K562 (cell line): ENCODE data around the gene DIP2C. TPM values are rescaled to one million over a fixed set of nuclear protein-coding genes. Genes with fewer than 3 reads are reported as not detected.

ENCODE experiments used
- ATAC-seq: fragments of 200-7000 bp; cut with Tn5 transposase; 3 replicates; pipeline ENCODE4 v1.9.1; 2020; ENCODE audit warnings: moderate library complexity
- BruUV-seq: library from RNA; stranded (reverse); fragments of 400-500 nt; replicated peaks from 2 replicates; lab custom pipeline; 2021; lab: Mats Ljungman, UMichigan
- CTCF ChIA-PET: fragments of 300-600 bp; formaldehyde crosslinking; extraction: SDS; loops from one replicate; lab custom pipeline; 2021; ENCODE audit warnings: low intra/inter-chr PET ratio; lab: Yijun Ruan, JAX
- POLR2A ChIA-PET: fragments of 300-600, 350-650 bp; sonication (Branson Sonifier 250); formaldehyde crosslinking; extraction: SDS; loops from one replicate; lab custom pipeline; 2021; ENCODE audit warnings: antibody characterized with exemption, inconsistent platforms; lab: Yijun Ruan, JAX
- DNase-seq, 4 experiments: peaks; one replicate each; pipeline versions ENCODE4 v3.0.0 to v3.0.0-alpha.2; 2011 to 2018; ENCODE audit warnings: low spot score in 3 of 4, mixed read lengths in 3 of 4; ENCODE audit errors: extremely low read depth in 1 of 4
- FAIRE-seq: peaks from 2 replicates; lab custom pipeline; 2011; peaks lifted over from hg19 to GRCh38; lab: Jason Lieb, UNC
- H2AFZ ChIP-seq: 2 replicates; pipeline ENCODE4 v1.6.0; 2011; ENCODE audit warnings: low read depth, low read length, control low read depth, inconsistent platforms
- H3K27ac ChIP-seq: fragments of 200-600 bp; 3 replicates; pipeline ENCODE4 v1.8.0; 2011; ENCODE audit warnings: low read depth, mild to moderate bottlenecking, control low read depth, inconsistent platforms, low read length, moderate library complexity, mixed read lengths; ENCODE audit errors: extremely low read depth
- H3K27me3 ChIP-seq, 2 experiments: fragments of 300-600 bp in 1 of 2; 2 replicates in 1 of 2; 3 replicates in 1 of 2; pipeline versions ENCODE4 v1.6.0 to v1.8.0; 2011; ENCODE audit warnings: inconsistent platforms in 2 of 2, low read length in 2 of 2, mild to moderate bottlenecking in 1 of 2, mixed read lengths in 1 of 2, moderate library complexity in 1 of 2; ENCODE audit not compliant: control insufficient read depth in 2 of 2, insufficient read depth in 2 of 2
- H3K36me3 ChIP-seq: fragments of 300-600 bp; 3 replicates; pipeline ENCODE4 v1.8.0; 2011; ENCODE audit warnings: mild to moderate bottlenecking, low read length, inconsistent platforms; ENCODE audit not compliant: control insufficient read depth, insufficient read depth
- H3K4me1 ChIP-seq, 2 experiments: fragments of 200-600 bp in 1 of 2; replicated peaks in 1 of 2; 2 replicates in 1 of 2; 3 replicates in 1 of 2; pipeline versions ENCODE4 v1.5.1 to v1.8.0; 2011; ENCODE audit warnings: inconsistent platforms in 2 of 2, low read length in 2 of 2, mild to moderate bottlenecking in 1 of 2, mixed read lengths in 1 of 2, moderate library complexity in 1 of 2; ENCODE audit not compliant: control insufficient read depth in 2 of 2, insufficient read depth in 2 of 2
- H3K4me2 ChIP-seq: 2 replicates; pipeline ENCODE4 v1.6.1; 2011; ENCODE audit warnings: low read length, control low read depth, inconsistent platforms, mixed read lengths; ENCODE audit not compliant: insufficient read depth
- H3K4me3 ChIP-seq: fragments of 200-600 bp; sonication (generic), shearing (Covaris generic); 2 replicates; pipeline ENCODE4 v1.5.1; 2016; ENCODE audit warnings: control low read depth, inconsistent platforms
- H3K79me2 ChIP-seq: fragments of 200-600 bp; 3 replicates; pipeline ENCODE4 v1.8.0; 2011; ENCODE audit warnings: low read length, inconsistent platforms; ENCODE audit not compliant: control insufficient read depth, insufficient read depth
- H3K9ac ChIP-seq, 2 experiments: 2 replicates each; pipeline versions ENCODE4 v1.6.0 to v1.6.1; 2011; ENCODE audit warnings: low read depth in 2 of 2, low read length in 2 of 2, control low read depth in 1 of 2, inconsistent platforms in 1 of 2, mild to moderate bottlenecking in 1 of 2, mixed read lengths in 1 of 2; ENCODE audit not compliant: insufficient read depth in 1 of 2
- H3K9me1 ChIP-seq: one replicate; pipeline ENCODE4 v1.6.0; 2011; ENCODE audit warnings: inconsistent platforms, mild to moderate bottlenecking, low read length, moderate library complexity; ENCODE audit not compliant: control insufficient read depth, insufficient read depth
- H3K9me3 ChIP-seq: replicated peaks from 2 replicates; pipeline ENCODE4 v1.5.1; 2011; ENCODE audit warnings: low read depth, low read length, inconsistent platforms; ENCODE audit not compliant: control insufficient read depth, insufficient read depth
- H4K20me1 ChIP-seq: replicated peaks from 2 replicates; pipeline ENCODE4 v1.6.1; 2011; ENCODE audit warnings: low read length, inconsistent platforms, mixed read lengths; ENCODE audit not compliant: control insufficient read depth, insufficient read depth
- ARNT ChIP-seq, 2 experiments: fragments of 450-650 bp; IDR thresholded peaks; 2 replicates each; pipeline ENCODE4 v1.6.1; 2016; ENCODE audit warnings: mild to moderate bottlenecking in 1 of 2
- BCOR ChIP-seq: fragments of 450-650 bp; IDR thresholded peaks from 2 replicates; pipeline ENCODE4 v1.6.1; 2016
- CHCHD3 ChIP-seq: fragments of 250-450 bp; sonication (Bioruptor Pico); IDR thresholded peaks from 2 replicates; pipeline ENCODE4 v2.1.2; 2022; ENCODE audit warnings: mild to moderate bottlenecking
- HDAC6 ChIP-seq: IDR thresholded peaks from 2 replicates; pipeline ENCODE4 v1.6.1; 2012; ENCODE audit warnings: low read depth, mild to moderate bottlenecking, control low read depth, inconsistent platforms, low read length, moderate library complexity
- KDM4B ChIP-seq, 2 experiments: fragments of 450-650 bp in 1 of 2; sonication (generic) in 1 of 2; IDR thresholded peaks; 2 replicates each; pipeline ENCODE4 v1.6.1; 2016 to 2017; ENCODE audit warnings: borderline replicate concordance in 2 of 2, antibody characterized with exemption in 1 of 2, low read depth in 1 of 2, mild to moderate bottlenecking in 1 of 2
- MBD2 ChIP-seq: sonication (generic); IDR thresholded peaks from 2 replicates; pipeline ENCODE4 v1.6.1; 2016; ENCODE audit warnings: low read depth, borderline replicate concordance
- MEF2D ChIP-seq: conservative IDR thresholded peaks from 2 replicates; pipeline ENCODE4 v1.6.1; 2016; ENCODE audit warnings: low read depth, missing genetic modification characterization, missing compliant biosample characterization
- MTA2 ChIP-seq: fragments of 450-650 bp; IDR thresholded peaks from 2 replicates; pipeline ENCODE4 v1.6.1; 2016; ENCODE audit warnings: low read depth
- PCBP2 ChIP-seq: fragments of 200-400 bp; formaldehyde crosslinking; IDR thresholded peaks from 2 replicates; pipeline ENCODE4 v1.6.1; 2018; ENCODE audit warnings: low read length, low read depth, mild to moderate bottlenecking, moderate library complexity; ENCODE audit not compliant: poor library complexity, severe bottlenecking
- RBFOX2 ChIP-seq: fragments of 200-400 bp; formaldehyde crosslinking; IDR thresholded peaks from 2 replicates; pipeline ENCODE4 v1.6.1; 2017; ENCODE audit warnings: low read depth, mild to moderate bottlenecking, low read length, moderate library complexity
- TRIM24 ChIP-seq, 2 experiments: fragments of 450-650 bp; IDR thresholded peaks; 2 replicates each; pipeline ENCODE4 v1.6.1; 2016
- WGBS: fragments of 100-300 bp; shearing (Covaris generic); methylation state at CpG from one replicate; pipeline ENCODE4 v1.1.6; 2016; ENCODE audit warnings: low coverage, mixed read lengths; ENCODE audit not compliant: insufficient coverage; ENCODE audit errors: missing lambda C conversion rate; 5-methylcytosine and 5-hydroxymethylcytosine counted together
- in situ Hi-C: fragments of 300-500 bp; cut with MboI; formaldehyde crosslinking; loops from 4 replicates; pipeline ENCODE4 v1.15.0; 2018; ENCODE audit warnings: inconsistent platforms, mixed read lengths
- intact Hi-C: fragments of 100-400 bp; cut with micrococcal nuclease; formaldehyde crosslinking; loops from 2 replicates; pipeline ENCODE4 v1.14.2; 2022
- polyA plus RNA-seq, 8 experiments: library from polyadenylated mRNA; depleted of rRNA in 4 of 8; stranded (reverse) in 5 of 8; unstranded in 3 of 8; fragments of >200 nt; fragmentation: Nextera tagmentation in 2 of 8; fragmentation: Illumina TruSeq in 1 of 8; extraction: Ambion mirVana in 2 of 8; extraction: Trizol in 1 of 8; gene quantifications; 2 replicates each; pipeline versions ENCODE4 v1.2.1 to v1.2.3, GENCODE V29; 2011 to 2014; ENCODE audit warnings: inconsistent platforms in 1 of 8, missing spikeins in 1 of 8
- total RNA-seq, 7 experiments: library from RNA; depleted of rRNA in 6 of 7; stranded (reverse); fragments of >200 nt in 6 of 7; fragmentation: Illumina TruSeq in 2 of 7; extraction: Trizol in 2 of 7; gene quantifications; 2 replicates each; pipeline versions ENCODE4 v1.2.1 to v1.2.3, GENCODE V29; 2011 to 2021; ENCODE audit warnings: low replicate concordance in 1 of 7
- TF ChIP-seq, protein P1 (sequence below): fragments of 250-450 bp; sonication (Bioruptor Pico); IDR thresholded peaks from 2 replicates; pipeline ENCODE4 v1.8.0; 2022; ENCODE audit warnings: inconsistent platforms
- TF ChIP-seq, protein P2 (sequence below): sonication (generic); formaldehyde crosslinking; IDR thresholded peaks from 2 replicates; pipeline ENCODE4 v1.8.0; 2022; ENCODE audit warnings: mild to moderate bottlenecking, missing genetic modification reagents

The DIP2C gene
- total and polyA plus RNA-seq, 9 of the 15 experiments (the other 6 are each of a cell fraction or from before 2014, with no cell fraction given) = 0.01 TPM; not detected in 8

DNA sequence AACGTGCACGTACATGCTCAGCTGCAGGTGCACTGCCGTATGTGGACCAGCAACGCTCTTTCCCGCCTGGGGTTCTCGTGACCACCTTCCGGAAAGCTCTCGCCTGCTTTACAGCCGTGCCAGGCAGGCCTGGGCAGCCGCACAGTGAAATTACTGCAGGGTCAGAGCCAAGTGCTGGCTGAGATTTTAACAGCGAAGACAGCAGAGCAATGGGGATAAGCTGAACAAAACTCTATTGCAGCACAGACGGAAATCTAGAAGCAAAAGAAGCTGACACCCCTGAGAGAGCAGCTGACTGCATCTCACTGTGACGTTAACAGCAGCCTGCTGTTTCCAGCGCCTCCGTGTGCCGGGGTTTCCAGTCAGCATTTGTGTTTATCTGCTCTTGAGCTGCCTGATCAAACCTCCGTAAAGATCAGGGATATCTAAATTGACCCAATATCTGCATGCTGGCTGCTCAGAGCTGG, 179.0 kb downstream of the DIP2C start (continued):
- TF ChIP-seq, protein P1, sequence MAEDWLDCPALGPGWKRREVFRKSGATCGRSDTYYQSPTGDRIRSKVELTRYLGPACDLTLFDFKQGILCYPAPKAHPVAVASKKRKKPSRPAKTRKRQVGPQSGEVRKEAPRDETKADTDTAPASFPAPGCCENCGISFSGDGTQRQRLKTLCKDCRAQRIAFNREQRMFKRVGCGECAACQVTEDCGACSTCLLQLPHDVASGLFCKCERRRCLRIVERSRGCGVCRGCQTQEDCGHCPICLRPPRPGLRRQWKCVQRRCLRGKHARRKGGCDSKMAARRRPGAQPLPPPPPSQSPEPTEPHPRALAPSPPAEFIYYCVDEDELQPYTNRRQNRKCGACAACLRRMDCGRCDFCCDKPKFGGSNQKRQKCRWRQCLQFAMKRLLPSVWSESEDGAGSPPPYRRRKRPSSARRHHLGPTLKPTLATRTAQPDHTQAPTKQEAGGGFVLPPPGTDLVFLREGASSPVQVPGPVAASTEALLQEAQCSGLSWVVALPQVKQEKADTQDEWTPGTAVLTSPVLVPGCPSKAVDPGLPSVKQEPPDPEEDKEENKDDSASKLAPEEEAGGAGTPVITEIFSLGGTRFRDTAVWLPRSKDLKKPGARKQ (CRISPR knock-in tag) = no peak
- TF ChIP-seq CHCHD3 (CRISPR knock-in tag) (no peak), MBD2 (no peak), MTA2 (no peak), MEF2D (tag) (no peak), ARNT (IDR thresholded peaks at IDR 0.05) (no peak), TRIM24 (IDR thresholded peaks at IDR 0.05) (no peak)
- TF ChIP-seq, all 486 proteins: peak for 0

DNA sequence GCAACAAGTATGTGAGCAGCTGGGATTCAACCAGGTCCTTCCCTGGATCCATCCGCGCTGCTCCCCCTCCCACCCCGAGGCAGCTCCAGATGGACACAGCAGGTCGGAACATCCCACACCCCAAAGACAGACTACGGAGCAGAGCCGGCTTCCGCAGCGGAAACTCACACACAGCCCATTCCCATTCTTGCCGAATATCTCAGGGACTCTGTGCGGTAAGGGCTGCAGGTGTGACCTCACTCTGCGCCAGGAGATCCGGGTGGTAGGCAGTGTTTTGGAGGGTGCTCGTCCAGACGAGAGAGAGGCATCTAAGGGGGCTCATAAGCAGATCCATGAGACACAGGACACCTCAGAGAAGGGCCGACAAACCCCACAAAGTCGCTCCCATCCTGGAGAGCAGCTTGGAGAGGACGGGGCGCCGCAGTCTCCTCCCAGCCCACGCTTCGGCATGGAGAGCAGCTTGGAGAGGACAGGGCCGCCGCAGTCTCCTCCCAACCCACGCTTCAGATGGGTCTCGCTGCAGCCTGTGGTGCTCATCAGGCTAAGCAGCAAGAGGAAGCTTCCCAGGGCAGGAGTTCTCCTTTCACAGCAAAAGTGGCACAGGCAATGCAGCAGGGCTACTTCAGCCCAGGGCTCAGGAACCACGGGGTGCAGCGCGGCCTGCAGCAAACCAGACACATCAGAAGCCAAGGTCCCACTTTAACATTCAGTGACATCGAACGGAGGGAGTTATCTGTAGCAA, 179.9 kb downstream of the DIP2C start:
- FAIRE-seq = no peak

More for the DNA sequence above, 179.9 kb downstream of the DIP2C start:
- H3K79me2 ChIP-seq = no peaks in the 10 kb centered on the region
- CTCF ChIA-PET = interaction anchor here (2.4 kb wide), 1 partner anchor 280 kb away, joined by 9 read pairs; no protein-coding TSS in a partner anchor
- ATAC-seq = no peak
- no peaks in the 10 kb centered on the region for H4K20me1 ChIP-seq
- POLR2A ChIA-PET = interaction anchor here (0.7 kb wide), 1 partner anchor 9 kb away, joined by 4 read pairs; no protein-coding TSS in a partner anchor
- intact Hi-C loops (no loop called here), in situ Hi-C loops (no loop called here)
- H3K4me1 ChIP-seq = peaks cover 0 to 3% of the 10 kb centered on the region in 2 experiments; a peak in 1 of 5 replicates
- TF ChIP-seq, protein P2, sequence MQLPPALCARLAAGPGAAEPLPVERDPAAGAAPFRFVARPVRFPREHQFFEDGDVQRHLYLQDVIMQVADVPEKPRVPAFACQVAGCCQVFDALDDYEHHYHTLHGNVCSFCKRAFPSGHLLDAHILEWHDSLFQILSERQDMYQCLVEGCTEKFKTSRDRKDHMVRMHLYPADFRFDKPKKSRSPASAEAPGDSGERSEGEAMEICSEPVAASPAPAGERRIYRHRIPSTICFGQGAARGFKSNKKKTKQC (CRISPR knock-in tag) = no peak
- no peak for TF ChIP-seq KDM4B (IDR thresholded peaks at IDR 0.05; ENCODE audit: borderline replicate concordance in 2 of 2, low read depth in 1 of 2)
- no peak for TF ChIP-seq HDAC6
- TF ChIP-seq PCBP2 = no peak
- TF ChIP-seq RBFOX2 = no peak
- no peak for TF ChIP-seq CHCHD3 (CRISPR knock-in tag)
- no peak for TF ChIP-seq BCOR
- TF ChIP-seq MBD2 = no peak
- H3K9me1 ChIP-seq = no peaks in the 10 kb centered on the region
- H3K9ac ChIP-seq = no peak overlapping the region
- H3K27me3 ChIP-seq = peaks cover 35 to 89% of the 10 kb centered on the region in 2 experiments; a peak in 4 of 5 replicates
- H3K27ac ChIP-seq = no peak overlapping the region
- no peak overlapping the region for H3K4me2 ChIP-seq
- no peaks in the 10 kb centered on the region for H3K9me3 ChIP-seq
- no peak overlapping the region for H2AFZ ChIP-seq
- no peak for DNase-seq
- 1% methylated on average over 27 of the region's 30 CpGs for WGBS
- H3K4me3 ChIP-seq = no peak overlapping the region
- no peaks in the 10 kb centered on the region for H3K36me3 ChIP-seq
- BruUV-seq = no TSS peak
